Measurements from ENCODE around the gene SLC13A1. TPM values are rescaled to one million over a fixed set of nuclear protein-coding genes. Genes with fewer than 3 reads are reported as not detected.

Gene SLC13A1
- total RNA-seq, 1 experiment from 2014 or later = not detected

DNA sequence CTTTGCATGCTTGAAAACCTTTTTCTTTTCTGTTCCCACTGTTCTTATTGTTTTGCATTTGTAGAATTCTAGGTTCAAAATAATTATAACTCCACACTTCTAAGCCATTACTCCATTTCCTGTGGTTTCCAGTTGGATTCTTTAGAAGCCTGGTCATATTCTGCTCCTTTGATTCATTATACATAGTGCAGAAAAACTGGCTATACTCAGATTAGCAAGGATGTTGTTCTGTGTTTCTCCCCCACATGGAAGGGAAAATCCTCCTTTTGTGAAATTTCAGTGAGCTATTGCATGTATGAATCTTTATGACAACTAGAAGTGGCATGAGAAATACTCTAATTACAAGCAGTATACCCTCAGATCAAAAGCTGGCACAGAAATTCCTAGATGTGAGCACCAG lies 79.5 kb downstream of the SLC13A1 start:
- Mint-ChIP-seq H3K27ac (ENCODE audit: unreplicated experiment) (no peak overlapping the region), H3K4me1 (ENCODE audit: low read depth, unreplicated experiment) (no peaks in the 10 kb centered on the region)

GRCh38 chr7:123115331-123115730 lies 84.4 kb downstream of the SLC13A1 start:
- BruUV-seq (replicated peaks) = no TSS peak
- ChIA-PET POLR2A (no interaction called here), CTCF (no interaction called here)
- intact Hi-C loops (cut with micrococcal nuclease; ENCODE audit: unreplicated experiment) = no loop called here
- no peak for DNase-seq
- TF ChIP-seq CTCF (IDR thresholded peaks at IDR 0.05; ENCODE audit: insufficient read depth in 1 of 2, low read depth in 1 of 2, low read length in 1 of 2, severe bottlenecking in 1 of 2, unreplicated experiment in 1 of 2) = no peak
- Histone ChIP-seq H3K27me3 (replicated peaks; ENCODE audit: control insufficient read depth, insufficient read depth, low read length) (no peaks in the 10 kb centered on the region), H3K9me3 (no peaks in the 10 kb centered on the region), H3K36me3 (ENCODE audit: control insufficient read depth, insufficient read depth, low read length) (no peaks in the 10 kb centered on the region), H3K4me3 (ENCODE audit: low read depth, low read length) (no peak overlapping the region), H3K4me1 (no peaks in the 10 kb centered on the region)
- Mint-ChIP-seq H3K27ac (ENCODE audit: unreplicated experiment) (no peak overlapping the region), H3K4me3 (ENCODE audit: unreplicated experiment) (no peak overlapping the region), H3K4me1 (ENCODE audit: low read depth, unreplicated experiment) (no peaks in the 10 kb centered on the region), H3K27me3 (ENCODE audit: insufficient read depth, unreplicated experiment) (peaks cover 5% of the 10 kb centered on the region), H3K36me3 (ENCODE audit: insufficient read depth, unreplicated experiment) (no peaks in the 10 kb centered on the region), H3K9me3 (ENCODE audit: unreplicated experiment) (no peaks in the 10 kb centered on the region)

More for the DNA sequence above, 79.5 kb downstream of the SLC13A1 start:
- DNase-seq = no peak
- TF ChIP-seq CTCF (IDR thresholded peaks at IDR 0.05; ENCODE audit: insufficient read depth in 1 of 2, low read depth in 1 of 2, low read length in 1 of 2, severe bottlenecking in 1 of 2, unreplicated experiment in 1 of 2) = no peak
- H3K27me3 ChIP-seq (replicated peaks; ENCODE audit: control insufficient read depth, insufficient read depth, low read length) = no peaks in the 10 kb centered on the region
- H3K9me3 ChIP-seq = no peaks in the 10 kb centered on the region
- Mint-ChIP-seq H3K9me3 (ENCODE audit: unreplicated experiment) (no peaks in the 10 kb centered on the region), H3K4me3 (ENCODE audit: unreplicated experiment) (no peak overlapping the region), H3K27me3 (ENCODE audit: insufficient read depth, unreplicated experiment) (no peaks in the 10 kb centered on the region), H3K36me3 (ENCODE audit: insufficient read depth, unreplicated experiment) (no peaks in the 10 kb centered on the region)
- ChIA-PET CTCF (no interaction called here), POLR2A (no interaction called here)
- no peak overlapping the region for H3K4me3 ChIP-seq (ENCODE audit: low read depth, low read length)
- no peaks in the 10 kb centered on the region for H3K4me1 ChIP-seq
- BruUV-seq (replicated peaks) = no TSS peak
- intact Hi-C loops (cut with micrococcal nuclease; ENCODE audit: unreplicated experiment) = no loop called here
- no peaks in the 10 kb centered on the region for H3K36me3 ChIP-seq (ENCODE audit: control insufficient read depth, insufficient read depth, low read length)

GRCh38 chr7:123114288-123114687 lies 85.5 kb downstream of the SLC13A1 start:
- Histone ChIP-seq H3K36me3 (ENCODE audit: control insufficient read depth, insufficient read depth, low read length) (no peaks in the 10 kb centered on the region), H3K9me3 (no peaks in the 10 kb centered on the region), H3K27me3 (replicated peaks; ENCODE audit: control insufficient read depth, insufficient read depth, low read length) (no peaks in the 10 kb centered on the region), H3K4me1 (no peaks in the 10 kb centered on the region), H3K4me3 (ENCODE audit: low read depth, low read length) (no peak overlapping the region)
- TF ChIP-seq CTCF (IDR thresholded peaks at IDR 0.05; ENCODE audit: insufficient read depth in 1 of 2, low read depth in 1 of 2, low read length in 1 of 2, severe bottlenecking in 1 of 2, unreplicated experiment in 1 of 2) = no peak
- Mint-ChIP-seq H3K4me1 (ENCODE audit: low read depth, unreplicated experiment) (no peaks in the 10 kb centered on the region), H3K27ac (ENCODE audit: unreplicated experiment) (no peak overlapping the region), H3K36me3 (ENCODE audit: insufficient read depth, unreplicated experiment) (no peaks in the 10 kb centered on the region), H3K27me3 (ENCODE audit: insufficient read depth, unreplicated experiment) (peaks cover 5% of the 10 kb centered on the region), H3K9me3 (ENCODE audit: unreplicated experiment) (no peaks in the 10 kb centered on the region), H3K4me3 (ENCODE audit: unreplicated experiment) (no peak overlapping the region)
- no TSS peak for BruUV-seq (replicated peaks)
- ChIA-PET CTCF (no interaction called here), POLR2A (no interaction called here)
- DNase-seq = no peak
- intact Hi-C loops (cut with micrococcal nuclease; ENCODE audit: unreplicated experiment) = no loop called here

Measured in Caco-2 (cell line).